GM21717 (cell line): ENCODE data around the gene CYREN.
"Not testable (repeated sequence)": the region's sequence is repeated elsewhere in the genome, so short reads cannot be mapped to it uniquely, and the experiment has no call there.

Experiments used
- ATAC-seq: cut with Tn5 transposase; IDR thresholded peaks from one replicate; pipeline ENCODE4 v1.9.1; 2021; ENCODE audit warnings: mild to moderate bottlenecking, moderate library complexity; ENCODE audit not compliant: unreplicated experiment

CYREN gene, protein sequence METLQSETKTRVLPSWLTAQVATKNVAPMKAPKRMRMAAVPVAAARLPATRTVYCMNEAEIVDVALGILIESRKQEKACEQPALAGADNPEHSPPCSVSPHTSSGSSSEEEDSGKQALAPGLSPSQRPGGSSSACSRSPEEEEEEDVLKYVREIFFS

DNA sequence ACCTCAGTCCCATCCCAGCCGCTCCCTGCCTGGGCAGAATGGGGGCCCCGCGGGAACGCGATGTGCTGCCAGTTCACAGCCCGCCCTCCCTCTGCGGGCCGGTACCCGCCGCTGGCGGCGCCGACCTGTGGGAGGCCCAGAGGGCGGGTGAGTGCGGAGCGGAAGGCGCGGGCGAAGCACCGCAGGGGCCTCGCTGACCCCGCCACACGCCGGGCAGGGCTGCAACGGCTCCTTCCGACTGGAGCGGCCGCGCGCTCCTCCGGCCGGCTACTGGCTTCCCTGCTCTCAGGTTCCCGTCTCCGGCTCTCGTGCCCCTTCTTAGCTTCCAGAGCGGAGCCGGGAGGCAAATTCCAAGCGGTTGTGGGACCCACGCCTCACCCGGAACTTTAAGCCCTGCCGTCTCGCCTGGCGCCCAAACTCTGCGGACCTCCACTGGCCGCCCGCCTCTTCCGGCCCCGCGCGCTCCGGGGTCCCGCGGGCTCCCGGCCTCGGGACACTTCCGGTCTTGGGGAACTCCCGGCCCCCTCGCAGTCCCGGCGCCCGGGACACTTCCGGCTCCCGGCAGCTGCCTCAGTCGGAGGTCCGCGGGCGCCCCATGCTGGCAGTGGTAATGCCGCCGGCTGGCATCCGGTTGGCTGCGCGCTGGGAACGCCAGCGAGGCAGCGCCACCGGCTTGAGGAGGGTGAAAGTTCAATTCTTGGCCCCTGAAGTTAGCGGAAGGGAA, at the start of gene CYREN:
Gene CYREN (minus strand): TSS at position 434 of the 724 bp plus-strand sequence. CDS start 1,785 bp downstream, outside the sequence.
- peak; percentile 65 for ATAC-seq

DNA sequence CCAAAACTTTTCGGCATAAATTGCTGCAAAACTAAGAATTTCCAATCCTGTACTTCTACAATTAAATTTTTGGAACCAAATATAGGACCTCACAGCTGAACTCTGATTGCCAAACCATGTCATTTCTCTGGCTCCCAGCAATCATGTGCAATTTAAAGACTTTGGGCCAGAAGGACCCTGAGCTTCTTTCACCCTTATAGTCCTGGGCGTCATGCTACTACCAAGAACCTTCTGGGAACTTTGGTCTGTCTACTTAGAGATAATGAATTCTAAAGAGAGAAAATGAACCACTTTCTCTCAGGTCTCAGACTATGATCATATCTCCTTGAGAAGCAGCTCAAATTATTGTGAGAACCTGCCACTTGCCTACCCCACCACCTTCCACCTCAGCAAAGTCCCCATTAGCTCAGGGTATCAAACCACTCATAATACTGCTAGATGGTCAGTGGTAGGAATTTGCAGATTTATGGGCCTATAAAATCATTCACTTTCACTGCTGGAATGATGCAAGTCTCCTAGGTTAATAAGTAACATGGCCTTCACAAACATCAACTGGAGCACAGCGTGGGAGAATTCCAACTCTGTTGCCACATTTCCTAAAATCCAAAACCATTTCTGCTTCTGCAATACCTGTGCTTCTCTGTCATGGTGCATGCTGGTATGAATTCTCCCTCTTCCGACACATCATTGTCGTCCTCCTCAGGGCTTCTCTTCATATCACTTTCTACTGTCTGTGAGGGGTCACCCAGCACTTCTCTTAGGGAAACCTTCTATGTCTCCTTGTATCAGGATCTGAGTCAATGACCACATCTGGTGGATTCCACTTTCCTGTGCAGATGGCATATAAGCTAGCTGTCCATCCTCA, 47.4 kb upstream of the CYREN start:
- ATAC-seq = no peak

DNA sequence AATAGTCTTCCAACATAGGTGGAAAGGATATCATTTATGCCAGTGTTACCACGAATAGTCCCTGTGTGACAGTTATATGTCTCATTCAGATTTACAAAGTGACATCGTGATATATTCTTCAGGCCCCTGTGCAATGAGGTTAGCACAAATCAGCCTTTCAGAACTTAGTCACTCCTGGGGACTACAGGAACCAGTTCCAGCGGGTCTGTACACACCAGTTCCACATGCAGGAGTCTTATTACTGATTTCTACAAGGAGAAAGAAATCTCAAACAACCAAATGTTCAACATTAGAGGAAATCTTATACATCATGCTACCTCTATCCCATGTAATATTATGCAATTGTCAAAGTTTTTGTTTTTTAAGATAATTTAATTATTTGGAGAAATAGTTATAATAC, 45.2 kb upstream of the CYREN start:
- ATAC-seq = no peak

DNA sequence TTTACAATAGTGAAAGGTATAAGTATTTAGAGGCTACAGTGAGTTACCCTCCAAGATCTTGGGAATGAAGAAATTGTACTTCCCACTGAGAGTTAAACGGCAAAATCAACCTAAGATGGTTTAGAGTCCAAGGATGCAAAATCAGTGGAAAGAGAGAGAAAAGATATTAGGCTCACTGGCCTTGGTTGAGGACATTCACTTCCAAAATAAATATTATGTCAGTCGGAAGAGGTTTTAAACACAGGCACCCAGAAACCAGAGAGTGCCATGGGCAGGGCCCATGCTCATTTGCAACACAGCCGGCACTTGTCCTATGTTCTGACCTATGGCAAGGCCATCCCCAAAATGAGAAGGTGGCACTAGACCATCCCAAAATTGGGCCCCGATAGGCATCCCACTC, 44.7 kb upstream of the CYREN start:
- ATAC-seq = no peak

DNA sequence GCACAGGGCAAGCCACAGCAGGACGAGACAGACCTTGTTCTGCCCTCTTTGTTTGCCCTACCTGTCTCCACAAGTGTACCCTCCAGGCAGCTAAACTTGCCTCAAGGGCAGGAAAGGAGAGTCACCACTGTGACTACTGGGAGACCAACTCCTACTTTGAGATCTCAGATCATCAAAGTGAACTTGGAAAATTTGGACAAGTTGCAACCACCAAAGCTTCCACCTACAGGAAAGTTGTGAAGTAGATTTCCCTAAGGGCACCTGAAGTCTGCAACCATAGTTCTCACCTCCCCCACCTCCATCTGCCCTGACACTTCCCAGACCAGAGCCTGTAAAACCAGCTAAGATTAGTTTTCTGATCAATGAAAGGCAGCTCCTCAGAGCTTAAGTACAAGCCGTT, 43.3 kb upstream of the CYREN start:
- no peak for ATAC-seq

DNA sequence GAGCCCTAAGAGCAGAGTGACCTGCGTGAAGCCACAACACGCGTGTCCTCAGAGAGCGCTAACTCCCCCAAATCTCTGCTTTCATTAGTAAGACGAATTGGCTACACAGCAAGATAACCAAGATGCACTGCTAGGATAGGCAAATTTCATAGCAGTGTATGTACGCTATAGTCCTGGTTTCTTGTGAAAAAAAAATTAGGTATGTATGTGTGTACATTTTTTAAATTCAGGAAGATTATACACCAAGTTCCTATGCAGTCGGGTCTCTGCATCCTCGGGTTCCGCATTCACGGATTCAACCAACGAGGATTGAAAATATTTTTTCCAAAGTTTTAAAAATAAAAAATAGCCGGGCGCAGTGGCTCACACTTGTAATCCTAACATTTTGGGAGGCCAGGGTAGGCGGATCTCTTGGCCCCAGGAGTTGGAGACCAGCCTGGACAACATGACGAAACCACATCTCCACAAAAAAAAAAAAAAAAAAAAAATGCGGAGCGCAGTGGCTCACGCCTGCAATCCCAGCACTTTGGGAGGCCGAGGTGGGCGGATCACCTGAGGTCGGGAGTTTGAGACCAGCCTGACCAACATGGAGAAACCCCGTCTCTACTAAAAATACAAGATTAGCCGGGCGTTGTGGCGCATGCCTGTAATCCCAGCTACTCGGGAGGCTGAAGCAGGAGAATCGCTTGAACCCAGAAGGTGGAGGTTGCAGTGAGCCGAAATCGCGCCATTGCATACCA, 41.6 kb upstream of the CYREN start:
- not testable (repeated sequence) for ATAC-seq

DNA sequence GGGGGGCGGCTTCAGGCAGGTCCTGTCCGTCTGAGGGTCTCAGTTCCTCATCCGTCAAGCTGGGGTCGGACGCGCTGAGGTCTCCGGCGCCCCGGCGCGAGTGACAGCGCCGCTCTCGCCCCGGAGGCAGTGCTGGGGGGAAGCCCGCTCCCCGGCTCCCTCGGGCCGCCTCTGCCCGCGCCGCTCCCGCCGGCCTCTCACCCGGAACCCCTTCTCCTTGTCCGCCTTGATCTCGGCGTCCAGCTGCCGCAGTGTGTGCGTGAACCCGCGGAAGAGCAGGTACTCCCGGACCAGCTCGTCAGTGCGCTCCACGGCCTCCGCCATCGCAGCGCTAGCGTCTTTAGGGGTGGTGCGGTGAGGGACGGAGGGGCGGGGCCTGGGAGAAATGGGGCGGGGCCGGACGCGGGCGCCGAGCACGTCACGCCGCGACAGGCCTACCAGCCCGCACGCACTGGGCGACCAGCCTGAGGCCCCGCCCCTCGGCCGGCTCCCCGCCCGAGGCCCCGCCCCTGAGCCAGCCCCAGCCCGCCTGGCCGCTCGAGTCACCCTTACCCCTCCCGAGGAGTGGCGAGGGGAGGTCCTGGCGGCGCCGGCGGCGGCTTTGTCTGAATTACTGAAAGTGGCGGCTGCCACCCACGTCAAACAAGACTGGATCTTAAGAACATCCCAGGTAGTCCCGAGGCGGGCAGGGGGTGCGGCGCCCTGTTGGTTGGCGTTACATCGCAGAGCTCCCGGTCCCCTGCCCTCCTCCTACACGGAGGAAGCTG, 40.9 kb upstream of the CYREN start, which contains the start of gene WDR91:
Gene WDR91 (minus strand): TSS at position 348 of the 767 bp plus-strand sequence. CDS start 24 bp downstream, at position 324.
- ATAC-seq = peak; percentile 83

DNA sequence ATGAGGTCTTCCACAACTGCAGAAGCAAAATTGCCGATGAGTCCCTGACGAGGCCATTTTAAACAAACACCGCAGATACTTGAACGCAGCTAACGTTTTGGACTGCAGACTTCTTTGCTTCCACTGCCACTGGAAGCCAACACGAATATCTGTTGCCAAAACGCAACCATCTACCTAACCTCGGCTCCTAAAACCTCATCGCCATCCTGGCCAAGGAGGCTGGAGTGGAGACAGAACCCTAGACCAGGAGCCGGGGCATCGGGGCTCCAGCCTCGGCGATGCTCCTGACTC, 40.3 kb upstream of the CYREN start:
- ATAC-seq = no peak

DNA sequence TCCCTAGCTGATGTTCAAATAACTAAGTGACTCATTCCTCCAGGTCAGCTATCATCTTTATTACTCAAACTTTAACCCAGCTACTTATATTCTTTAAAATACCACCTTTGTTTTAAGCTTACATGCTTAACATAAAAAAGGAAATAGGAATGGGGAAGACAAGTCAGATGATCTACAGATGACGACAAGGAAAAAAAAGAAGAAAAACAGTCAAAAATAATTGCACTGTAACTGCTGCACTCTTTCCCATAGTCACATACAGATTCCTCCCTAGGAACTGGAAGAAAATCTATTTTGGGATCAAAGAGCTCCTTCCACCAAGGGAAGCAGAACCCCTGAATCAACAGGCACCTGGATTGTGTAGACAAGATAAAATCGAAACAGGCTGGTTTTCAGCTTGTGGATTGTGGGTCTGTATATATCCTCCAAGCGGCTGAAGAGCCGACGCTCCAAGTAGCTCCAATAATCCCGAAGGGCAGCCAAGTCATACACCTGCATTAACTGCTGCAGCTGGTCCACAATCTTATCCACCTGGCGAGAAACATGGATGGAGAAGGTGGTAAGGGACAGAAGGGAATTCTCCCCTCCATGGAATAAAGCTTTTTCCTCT, 38.8 kb upstream of the CYREN start:
- no peak for ATAC-seq

DNA sequence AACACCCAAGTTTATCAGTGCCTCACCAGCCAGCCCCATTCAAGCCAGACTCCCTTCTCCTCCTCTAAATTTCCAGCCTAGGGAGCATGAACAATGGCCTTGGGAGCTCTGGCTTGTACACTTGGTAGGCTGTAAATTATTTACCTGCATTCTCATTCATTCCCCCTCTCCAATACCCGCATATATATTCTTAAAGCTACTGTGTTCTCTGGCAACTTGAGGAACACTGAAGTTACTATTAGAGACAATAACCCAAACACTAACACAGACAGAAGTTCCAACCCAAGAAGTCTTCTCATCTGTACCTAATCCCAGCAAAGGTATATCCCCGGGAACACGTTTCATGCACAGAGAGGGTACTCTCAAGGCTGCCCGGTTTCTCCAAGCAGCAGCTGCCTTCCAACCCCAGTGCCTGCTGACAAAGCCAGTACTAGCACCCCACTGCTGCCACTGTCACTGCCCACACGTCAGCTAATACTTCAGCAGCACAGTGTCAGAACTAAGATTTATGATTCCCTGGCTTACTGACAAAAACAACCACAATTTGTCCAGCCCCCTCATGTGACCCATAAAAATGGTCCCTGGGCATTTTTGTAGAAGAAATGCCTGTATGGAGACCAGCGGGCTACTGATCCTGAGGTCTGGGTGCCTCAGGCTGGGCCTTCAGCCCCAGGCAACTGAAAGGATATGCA, 37.7 kb upstream of the CYREN start:
- ATAC-seq = no peak

DNA sequence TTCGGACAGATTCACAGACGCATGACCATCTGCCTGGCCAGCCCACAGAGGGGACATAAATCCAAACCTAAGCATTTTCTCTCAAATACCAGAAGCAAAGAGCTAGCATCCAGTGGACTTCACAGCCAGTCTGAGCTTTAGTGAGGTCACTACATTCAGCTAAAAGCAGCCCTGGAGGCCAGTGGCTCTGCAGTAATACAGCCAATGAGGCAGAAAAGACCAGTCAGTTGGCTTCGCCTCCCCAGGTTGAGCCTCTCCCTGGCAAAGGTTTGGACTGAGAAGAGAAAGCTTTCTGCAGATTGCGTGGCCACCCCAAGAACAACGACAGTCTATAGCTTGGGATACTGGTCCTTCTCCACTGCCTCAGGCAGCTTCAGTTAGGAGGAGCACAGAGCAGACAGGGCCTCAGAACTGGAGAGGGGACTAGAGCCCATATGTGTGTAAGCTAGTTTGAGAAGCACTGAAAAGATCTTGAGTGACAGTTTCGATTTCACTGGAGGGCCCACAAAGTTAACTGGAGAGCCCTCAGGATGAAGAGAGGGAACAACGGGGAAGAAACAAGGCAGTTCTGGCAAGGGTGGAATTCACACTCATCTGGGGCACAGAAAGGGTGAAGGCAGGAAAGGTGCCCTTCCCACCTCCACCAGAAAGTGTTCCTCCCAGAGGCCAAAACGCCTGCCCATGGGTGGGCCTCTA, 37.0 kb upstream of the CYREN start:
- no peak for ATAC-seq

DNA sequence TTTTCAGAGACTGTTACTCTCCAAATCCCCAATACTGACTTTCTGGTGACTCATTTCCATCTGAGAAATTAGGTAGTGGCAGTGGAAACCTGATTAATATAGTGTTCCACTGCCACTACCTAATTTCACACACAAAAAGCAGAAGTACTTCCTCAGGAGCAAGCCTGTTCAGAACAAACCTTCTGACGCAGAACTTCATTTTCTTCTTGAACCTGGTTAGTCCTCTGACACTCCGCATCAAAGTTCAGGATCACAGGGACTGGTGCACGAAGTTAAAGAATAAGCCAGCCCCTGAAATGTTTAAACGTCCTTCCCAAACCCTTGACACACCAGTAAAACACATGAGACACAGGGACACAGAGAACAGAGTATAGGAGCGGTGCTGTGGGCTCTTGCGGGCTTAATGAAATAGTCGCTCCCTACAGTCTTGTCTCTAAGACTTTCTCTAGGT, 36.5 kb upstream of the CYREN start:
- ATAC-seq = peak; percentile 38

DNA sequence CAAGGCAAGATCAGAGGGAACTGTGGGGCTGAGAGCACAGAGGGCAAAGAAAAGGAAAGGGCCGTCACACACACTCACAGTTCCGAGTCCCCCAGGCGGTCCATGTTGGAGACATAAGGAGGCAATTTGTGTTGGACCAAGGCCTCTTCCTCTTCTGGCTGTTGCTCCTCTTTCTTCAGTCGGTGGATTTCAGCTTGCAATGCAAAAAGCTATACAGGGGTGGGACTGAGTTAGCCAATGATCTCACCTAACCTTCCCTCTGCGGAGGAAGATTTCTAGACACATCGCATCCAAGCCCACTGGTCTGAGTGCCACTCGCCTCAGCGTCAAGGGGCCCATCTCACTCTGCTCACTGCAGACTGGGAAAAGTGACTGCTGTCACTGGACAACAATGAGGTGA, 35.3 kb upstream of the CYREN start:
- ATAC-seq = no peak

DNA sequence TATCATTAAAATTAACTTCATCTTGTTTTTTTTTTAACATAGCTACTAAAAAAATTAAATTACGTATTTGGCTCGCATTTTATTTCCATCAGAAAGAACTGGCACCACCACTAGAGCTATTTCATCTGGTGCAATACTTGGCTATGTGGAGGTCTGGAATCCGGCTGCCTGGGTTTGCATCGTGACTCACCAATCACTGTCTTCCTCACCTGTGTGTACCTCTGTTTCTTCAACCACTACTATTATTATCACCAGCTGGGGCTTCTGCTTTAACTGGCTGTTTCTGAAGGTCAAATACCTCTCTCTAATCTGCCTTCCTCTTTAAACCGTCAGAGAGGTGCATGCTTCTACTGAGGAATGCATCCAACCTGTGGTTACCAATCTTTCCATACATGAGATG, 34.4 kb upstream of the CYREN start:
- ATAC-seq = no peak

DNA sequence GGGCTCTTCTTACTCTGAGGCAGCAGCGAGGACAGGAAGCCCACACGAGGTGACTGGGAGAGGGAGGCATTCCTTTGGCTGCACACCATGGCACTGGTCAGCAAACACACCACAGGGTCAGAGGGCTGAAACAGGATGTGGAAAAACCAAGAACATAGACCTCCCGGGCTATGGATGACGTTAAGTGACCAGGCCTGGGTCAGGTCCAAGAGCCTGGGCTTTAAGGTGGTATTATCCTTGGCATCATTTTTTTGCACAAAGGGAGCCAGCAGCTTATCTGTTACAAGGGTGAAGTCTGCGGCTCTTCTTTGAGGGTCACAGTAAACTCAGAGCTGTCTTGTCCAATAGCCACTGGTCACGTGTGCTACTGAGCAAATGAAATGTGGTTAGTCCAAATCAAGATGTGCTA, 33.8 kb upstream of the CYREN start:
- no peak for ATAC-seq

DNA sequence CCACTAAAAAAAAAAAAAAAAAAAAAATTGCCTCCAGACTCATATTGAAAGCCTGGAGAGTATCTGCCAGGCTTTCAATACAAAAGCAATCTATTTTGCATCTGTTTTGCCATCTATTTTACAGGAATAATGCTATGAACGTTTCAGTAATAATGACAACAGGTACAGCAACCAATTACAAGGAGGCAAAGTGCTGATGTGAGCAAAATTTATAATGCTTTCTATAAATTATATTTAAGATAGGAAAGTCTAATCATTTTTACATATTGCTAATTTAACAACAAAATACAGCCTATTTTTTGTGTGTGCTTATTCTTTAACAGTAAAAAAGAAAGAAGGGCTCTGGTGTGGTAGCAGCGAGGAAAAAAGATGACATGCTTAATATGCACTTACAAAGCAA, 30.8 kb upstream of the CYREN start:
- ATAC-seq = no peak

DNA sequence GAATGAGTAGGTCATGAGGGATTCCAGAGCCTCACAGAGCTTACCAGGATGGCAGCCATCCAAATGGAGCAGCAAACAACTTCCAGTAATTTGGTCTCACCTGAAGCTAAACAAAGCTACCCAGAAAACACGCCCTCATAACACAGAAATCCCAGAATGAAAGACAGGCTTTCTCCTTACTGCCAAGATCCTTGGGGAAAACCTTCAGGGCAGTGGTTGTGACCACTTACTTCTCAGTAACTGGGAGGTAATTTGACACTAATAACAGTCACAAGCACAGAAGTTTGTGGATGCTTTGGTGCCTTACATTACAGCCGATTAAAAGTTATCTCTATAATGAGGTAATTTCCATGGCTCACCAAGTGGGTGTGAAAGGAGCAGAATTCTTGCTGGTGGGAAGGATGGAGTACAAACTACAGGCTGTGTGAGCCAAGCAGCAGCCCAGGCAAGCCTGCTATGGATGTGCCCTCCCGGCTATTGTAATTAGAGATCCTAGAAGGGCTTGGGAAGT, 30.4 kb upstream of the CYREN start:
- ATAC-seq = no peak

DNA sequence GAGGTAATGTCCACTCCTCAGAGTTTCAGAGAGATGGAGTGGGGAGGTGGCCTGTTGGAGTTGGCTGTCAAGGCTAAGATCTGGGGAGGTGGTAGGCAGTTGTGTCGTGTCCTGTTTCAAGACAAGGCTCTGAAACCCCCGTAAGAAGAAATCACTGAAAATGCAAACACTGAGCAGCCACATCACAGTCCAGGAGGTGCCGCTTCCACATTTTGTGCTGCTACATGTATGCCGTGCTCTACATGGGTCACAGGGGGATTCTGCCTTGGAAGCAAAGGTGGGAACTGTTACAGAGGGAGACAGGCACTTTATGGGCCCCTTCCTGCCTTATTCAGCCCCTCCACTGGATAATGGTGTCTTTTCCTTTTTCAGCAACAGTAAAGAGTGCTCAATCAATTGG, 28.9 kb upstream of the CYREN start:
- ATAC-seq = no peak
